K562 (cell line): Measurements from ENCODE around the gene LYRM1. TPM values are rescaled to one million over a fixed set of nuclear protein-coding genes. Genes with fewer than 3 reads are reported as not detected.

Source experiments
- ATAC-seq: fragments of 200-7000 bp; cut with Tn5 transposase; 3 replicates; pipeline ENCODE4 v1.9.1; 2020; ENCODE audit warnings: moderate library complexity
- BruUV-seq: library from RNA; stranded (reverse); fragments of 400-500 nt; replicated peaks from 2 replicates; lab custom pipeline; 2021; lab: Mats Ljungman, UMichigan
- CTCF ChIA-PET: fragments of 300-600 bp; formaldehyde crosslinking; extraction: SDS; loops from one replicate; lab custom pipeline; 2021; ENCODE audit warnings: low intra/inter-chr PET ratio; lab: Yijun Ruan, JAX
- POLR2A ChIA-PET: fragments of 300-600, 350-650 bp; sonication (Branson Sonifier 250); formaldehyde crosslinking; extraction: SDS; loops from one replicate; lab custom pipeline; 2021; ENCODE audit warnings: antibody characterized with exemption, inconsistent platforms; lab: Yijun Ruan, JAX
- DNase-seq, 4 experiments: peaks; one replicate each; pipeline versions ENCODE4 v3.0.0 to v3.0.0-alpha.2; 2011 to 2018; ENCODE audit warnings: low spot score in 3 of 4, mixed read lengths in 3 of 4; ENCODE audit errors: extremely low read depth in 1 of 4
- FAIRE-seq: peaks from 2 replicates; lab custom pipeline; 2011; peaks lifted over from hg19 to GRCh38; lab: Jason Lieb, UNC
- H2AFZ ChIP-seq: 2 replicates; pipeline ENCODE4 v1.6.0; 2011; ENCODE audit warnings: low read depth, low read length, control low read depth, inconsistent platforms
- H3K27ac ChIP-seq: fragments of 200-600 bp; 3 replicates; pipeline ENCODE4 v1.8.0; 2011; ENCODE audit warnings: low read depth, mild to moderate bottlenecking, control low read depth, inconsistent platforms, low read length, moderate library complexity, mixed read lengths; ENCODE audit errors: extremely low read depth
- H3K27me3 ChIP-seq, 2 experiments: fragments of 300-600 bp in 1 of 2; 2 replicates in 1 of 2; 3 replicates in 1 of 2; pipeline versions ENCODE4 v1.6.0 to v1.8.0; 2011; ENCODE audit warnings: inconsistent platforms in 2 of 2, low read length in 2 of 2, mild to moderate bottlenecking in 1 of 2, mixed read lengths in 1 of 2, moderate library complexity in 1 of 2; ENCODE audit not compliant: control insufficient read depth in 2 of 2, insufficient read depth in 2 of 2
- H3K36me3 ChIP-seq: fragments of 300-600 bp; 3 replicates; pipeline ENCODE4 v1.8.0; 2011; ENCODE audit warnings: mild to moderate bottlenecking, low read length, inconsistent platforms; ENCODE audit not compliant: control insufficient read depth, insufficient read depth
- H3K4me1 ChIP-seq, 2 experiments: fragments of 200-600 bp in 1 of 2; replicated peaks in 1 of 2; 2 replicates in 1 of 2; 3 replicates in 1 of 2; pipeline versions ENCODE4 v1.5.1 to v1.8.0; 2011; ENCODE audit warnings: inconsistent platforms in 2 of 2, low read length in 2 of 2, mild to moderate bottlenecking in 1 of 2, mixed read lengths in 1 of 2, moderate library complexity in 1 of 2; ENCODE audit not compliant: control insufficient read depth in 2 of 2, insufficient read depth in 2 of 2
- H3K4me2 ChIP-seq: 2 replicates; pipeline ENCODE4 v1.6.1; 2011; ENCODE audit warnings: low read length, control low read depth, inconsistent platforms, mixed read lengths; ENCODE audit not compliant: insufficient read depth
- H3K4me3 ChIP-seq: fragments of 200-600 bp; sonication (generic), shearing (Covaris generic); 2 replicates; pipeline ENCODE4 v1.5.1; 2016; ENCODE audit warnings: control low read depth, inconsistent platforms
- H3K79me2 ChIP-seq: fragments of 200-600 bp; 3 replicates; pipeline ENCODE4 v1.8.0; 2011; ENCODE audit warnings: low read length, inconsistent platforms; ENCODE audit not compliant: control insufficient read depth, insufficient read depth
- H3K9ac ChIP-seq, 2 experiments: 2 replicates each; pipeline versions ENCODE4 v1.6.0 to v1.6.1; 2011; ENCODE audit warnings: low read depth in 2 of 2, low read length in 2 of 2, control low read depth in 1 of 2, inconsistent platforms in 1 of 2, mild to moderate bottlenecking in 1 of 2, mixed read lengths in 1 of 2; ENCODE audit not compliant: insufficient read depth in 1 of 2
- H3K9me1 ChIP-seq: one replicate; pipeline ENCODE4 v1.6.0; 2011; ENCODE audit warnings: inconsistent platforms, mild to moderate bottlenecking, low read length, moderate library complexity; ENCODE audit not compliant: control insufficient read depth, insufficient read depth
- H3K9me3 ChIP-seq: replicated peaks from 2 replicates; pipeline ENCODE4 v1.5.1; 2011; ENCODE audit warnings: low read depth, low read length, inconsistent platforms; ENCODE audit not compliant: control insufficient read depth, insufficient read depth
- H4K20me1 ChIP-seq: replicated peaks from 2 replicates; pipeline ENCODE4 v1.6.1; 2011; ENCODE audit warnings: low read length, inconsistent platforms, mixed read lengths; ENCODE audit not compliant: control insufficient read depth, insufficient read depth
- CEBPB ChIP-seq: fragments of 450-650 bp; IDR thresholded peaks from 2 replicates; pipeline ENCODE4 v1.6.1; 2016; ENCODE audit warnings: missing genetic modification characterization, missing compliant biosample characterization
- CEBPG ChIP-seq, 3 experiments: fragments of 200-800 bp in 1 of 3; sonication (Bioruptor generic) in 1 of 3; sonication (generic) in 1 of 3; formaldehyde crosslinking in 1 of 3; IDR thresholded peaks in 2 of 3; conservative IDR thresholded peaks in 1 of 3; 2 replicates each; pipeline versions ENCODE4 v1.6.1 to v1.8.0; 2016 to 2022; ENCODE audit warnings: missing compliant biosample characterization in 2 of 3, missing genetic modification characterization in 2 of 3, mild to moderate bottlenecking in 1 of 3, missing genetic modification reagents in 1 of 3
- ZNF408 ChIP-seq: fragments of 250-450 bp; sonication (Bioruptor Pico); IDR thresholded peaks from 2 replicates; pipeline ENCODE4 v1.4.0; 2020; ENCODE audit warnings: low read depth, mild to moderate bottlenecking, moderate library complexity
- in situ Hi-C: fragments of 300-500 bp; cut with MboI; formaldehyde crosslinking; loops from 4 replicates; pipeline ENCODE4 v1.15.0; 2018; ENCODE audit warnings: inconsistent platforms, mixed read lengths
- intact Hi-C: fragments of 100-400 bp; cut with micrococcal nuclease; formaldehyde crosslinking; loops from 2 replicates; pipeline ENCODE4 v1.14.2; 2022
- polyA plus RNA-seq, 8 experiments: library from polyadenylated mRNA; depleted of rRNA in 4 of 8; stranded (reverse) in 5 of 8; unstranded in 3 of 8; fragments of >200 nt; fragmentation: Nextera tagmentation in 2 of 8; fragmentation: Illumina TruSeq in 1 of 8; extraction: Ambion mirVana in 2 of 8; extraction: Trizol in 1 of 8; gene quantifications; 2 replicates each; pipeline versions ENCODE4 v1.2.1 to v1.2.3, GENCODE V29; 2011 to 2014; ENCODE audit warnings: inconsistent platforms in 1 of 8, missing spikeins in 1 of 8
- total RNA-seq, 7 experiments: library from RNA; depleted of rRNA in 6 of 7; stranded (reverse); fragments of >200 nt in 6 of 7; fragmentation: Illumina TruSeq in 2 of 7; extraction: Trizol in 2 of 7; gene quantifications; 2 replicates each; pipeline versions ENCODE4 v1.2.1 to v1.2.3, GENCODE V29; 2011 to 2021; ENCODE audit warnings: low replicate concordance in 1 of 7
- TF ChIP-seq, protein P1 (sequence below): sonication (generic); formaldehyde crosslinking; IDR thresholded peaks from 2 replicates; pipeline ENCODE4 v1.8.1; 2022; ENCODE audit warnings: missing genetic modification reagents

The LYRM1 gene
- total and polyA plus RNA-seq, 9 of the 15 experiments (the other 6 are each of a cell fraction or from before 2014, with no cell fraction given), result 17.5 to 44.1 (median 32.7) TPM

DNA sequence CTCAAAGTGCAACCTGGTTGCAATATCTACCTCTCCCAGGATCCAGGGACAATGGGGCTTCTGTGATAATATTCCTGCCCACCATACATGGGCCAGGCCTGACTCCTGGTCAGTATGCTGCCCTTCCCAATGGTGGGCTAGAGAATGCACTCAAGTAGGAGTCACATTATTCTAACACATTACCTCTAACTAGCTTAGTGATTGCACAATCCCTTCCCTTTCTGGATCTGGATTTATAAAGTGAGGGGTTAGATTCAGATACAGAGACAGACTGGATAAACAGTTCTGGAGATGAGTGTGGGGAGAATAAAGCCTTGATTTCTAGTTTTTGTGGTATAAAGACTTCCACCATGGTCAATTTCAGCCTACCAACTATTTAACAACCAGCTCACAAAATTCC lies 33.0 kb downstream of the LYRM1 start:
- TF ChIP-seq ZNF408, result no peak
- peak; percentile 84 for TF ChIP-seq CEBPB (tag)
- TF ChIP-seq CEBPG (CRISPR knock-in tag; IDR thresholded peaks at IDR 0.05), result 0 out of 2 replicates have a peak, but pooled peaks have one; percentile 14
- peak; percentile 57 to 75 for TF ChIP-seq CEBPG (tag; conservative IDR thresholded peaks at IDR 0.05 in 1 of 2, IDR thresholded peaks at IDR 0.05 in 1 of 2)
- TF ChIP-seq, protein P1, sequence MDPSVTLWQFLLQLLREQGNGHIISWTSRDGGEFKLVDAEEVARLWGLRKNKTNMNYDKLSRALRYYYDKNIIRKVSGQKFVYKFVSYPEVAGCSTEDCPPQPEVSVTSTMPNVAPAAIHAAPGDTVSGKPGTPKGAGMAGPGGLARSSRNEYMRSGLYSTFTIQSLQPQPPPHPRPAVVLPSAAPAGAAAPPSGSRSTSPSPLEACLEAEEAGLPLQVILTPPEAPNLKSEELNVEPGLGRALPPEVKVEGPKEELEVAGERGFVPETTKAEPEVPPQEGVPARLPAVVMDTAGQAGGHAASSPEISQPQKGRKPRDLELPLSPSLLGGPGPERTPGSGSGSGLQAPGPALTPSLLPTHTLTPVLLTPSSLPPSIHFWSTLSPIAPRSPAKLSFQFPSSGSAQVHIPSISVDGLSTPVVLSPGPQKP (CRISPR knock-in tag), result no peak
- Histone ChIP-seq H3K4me3 (no peak overlapping the region), H3K4me2 (no peak overlapping the region), H4K20me1 (no peaks in the 10 kb centered on the region), H3K9ac (no peak overlapping the region), H3K27me3 (peaks cover 4 to 15% of the 10 kb centered on the region in 2 experiments; a peak in 4 of 5 replicates), H3K36me3 (no peaks in the 10 kb centered on the region), H3K79me2 (no peaks in the 10 kb centered on the region), H3K9me1 (no peaks in the 10 kb centered on the region), H3K27ac (no peak overlapping the region), H3K9me3 (no peaks in the 10 kb centered on the region), H3K4me1 (peaks cover 0 to 6% of the 10 kb centered on the region in 2 experiments; a peak in 1 of 5 replicates), H2AFZ (no peak overlapping the region)
- no peak for DNase-seq
- FAIRE-seq, result no peak
- ATAC-seq, result no peak
- no TSS peak for BruUV-seq
- ChIA-PET CTCF (no interaction called here), POLR2A (interaction anchor here (1.1 kb wide), 1 partner anchor 29 kb away, joined by 4 read pairs; no protein-coding TSS in a partner anchor)
- intact Hi-C loops, result no loop called here
- in situ Hi-C loops, result no loop called here
